Measurements from ENCODE around the gene NUBPL. TPM values are rescaled to one million over a fixed set of nuclear protein-coding genes. Genes with fewer than 3 reads are reported as not detected.

The NUBPL gene, protein sequence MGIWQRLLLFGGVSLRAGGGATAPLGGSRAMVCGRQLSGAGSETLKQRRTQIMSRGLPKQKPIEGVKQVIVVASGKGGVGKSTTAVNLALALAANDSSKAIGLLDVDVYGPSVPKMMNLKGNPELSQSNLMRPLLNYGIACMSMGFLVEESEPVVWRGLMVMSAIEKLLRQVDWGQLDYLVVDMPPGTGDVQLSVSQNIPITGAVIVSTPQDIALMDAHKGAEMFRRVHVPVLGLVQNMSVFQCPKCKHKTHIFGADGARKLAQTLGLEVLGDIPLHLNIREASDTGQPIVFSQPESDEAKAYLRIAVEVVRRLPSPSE
- total RNA-seq = 11.9 and 12.0 TPM in 2 replicates

GRCh38 chr14:31561155-31561846 lies at the start of gene NUBPL:
Gene NUBPL, plus strand, starts transcription at chr14:31561404. Its CDS starts 36 bp downstream, at chr14:31561440.

Other genes starting within 250 kb of the NUBPL start
- 77.8 and 90.7 TPM in 2 replicates for gene HEATR5A, start 140.9 kb upstream of the NUBPL start, total RNA-seq
- gene DTD2, start 103.9 kb upstream of the NUBPL start, total RNA-seq = 30.8 and 41.0 TPM in 2 replicates
- gene GPR33, start 73.4 kb upstream of the NUBPL start, total RNA-seq = not detected in 2 replicates